A673 (cell line): ENCODE measurements around the gene DTWD1. TPM values are rescaled to one million over a fixed set of nuclear protein-coding genes. Genes with fewer than 3 reads are reported as not detected.

Experiments used
- BruUV-seq: library from RNA; stranded (reverse); fragments of 400-500 nt; replicated peaks from 2 replicates; lab custom pipeline; 2021; lab: Mats Ljungman, UMichigan
- CTCF ChIA-PET: fragments of 300-600 bp; sonication (Branson Sonifier 250); formaldehyde crosslinking; loops from one replicate; lab custom pipeline; 2022; ENCODE audit warnings: antibody characterized with exemption; lab: Charles Lee
- POLR2A ChIA-PET: fragments of 300-600 bp; sonication (Branson Sonifier 250); formaldehyde crosslinking; loops from one replicate; lab custom pipeline; 2022; ENCODE audit warnings: antibody characterized with exemption; ENCODE audit not compliant: low non-redundant PET; lab: Charles Lee
- DNase-seq: peaks from one replicate; pipeline ENCODE4 v3.0.0-alpha.2; 2015; ENCODE audit warnings: low spot score
- H3K27ac ChIP-seq: fragments of 200-600 bp; sonication (generic); 2 replicates; pipeline ENCODE4 v1.5.1; 2016; ENCODE audit warnings: mixed run types, low read depth, mild to moderate bottlenecking, mixed read lengths, antibody characterized with exemption, low read length; ENCODE audit not compliant: poor library complexity, severe bottlenecking
- H3K27me3 ChIP-seq: fragments of 200-600 bp; sonication (generic); replicated peaks from 2 replicates; pipeline ENCODE4 v1.6.1; 2017; ENCODE audit warnings: mixed run types, low read depth, mild to moderate bottlenecking, mixed read lengths, antibody characterized with exemption, low read length; ENCODE audit not compliant: insufficient read depth, poor library complexity
- H3K36me3 ChIP-seq: fragments of 200-600 bp; sonication (generic); 2 replicates; pipeline ENCODE4 v1.6.1; 2016; ENCODE audit warnings: mixed run types, mild to moderate bottlenecking, mixed read lengths, antibody characterized with exemption, low read length; ENCODE audit not compliant: insufficient read depth, poor library complexity, severe bottlenecking
- H3K4me1 ChIP-seq: fragments of 200-600 bp; sonication (generic); 2 replicates; pipeline ENCODE4 v1.6.1; 2017; ENCODE audit warnings: mixed run types, mild to moderate bottlenecking, mixed read lengths, antibody characterized with exemption, low read length; ENCODE audit not compliant: insufficient read depth, poor library complexity, severe bottlenecking
- H3K4me3 ChIP-seq: fragments of 200-600 bp; sonication (generic); 2 replicates; pipeline ENCODE4 v1.5.1; 2016; ENCODE audit warnings: low read depth, mixed run types, mild to moderate bottlenecking, mixed read lengths, low read length; ENCODE audit not compliant: poor library complexity, severe bottlenecking
- H3K9me3 ChIP-seq: fragments of 200-600 bp; sonication (generic); 2 replicates; pipeline ENCODE4 v1.6.1; 2016; ENCODE audit warnings: mixed run types, low read depth, mild to moderate bottlenecking, mixed read lengths, antibody characterized with exemption, low read length; ENCODE audit not compliant: poor library complexity, severe bottlenecking
- CTCF ChIP-seq: fragments of 300-800, 200-600 bp; sonication (generic); conservative IDR thresholded peaks from 2 replicates; pipeline ENCODE4 v1.5.1; 2017; ENCODE audit warnings: low read depth, mild to moderate bottlenecking, antibody characterized with exemption, low read length, moderate library complexity, mixed read lengths
- EZH2 ChIP-seq: fragments of 200-600 bp; sonication (generic); IDR thresholded peaks from 2 replicates; pipeline ENCODE4 v1.6.1; 2017; ENCODE audit warnings: borderline replicate concordance, low read depth, mild to moderate bottlenecking, mixed read lengths, antibody characterized with exemption, low read length; ENCODE audit not compliant: poor library complexity, severe bottlenecking
- intact Hi-C: fragments of 100-400 bp; cut with micrococcal nuclease; formaldehyde crosslinking; loops from one replicate; pipeline ENCODE4 v1.10.0; 2022; ENCODE audit not compliant: unreplicated experiment
- total RNA-seq: library from RNA; stranded (reverse); gene quantifications from 2 replicates; pipeline ENCODE4 v1.2.3, GENCODE V29; 2021

DTWD1 gene
- total RNA-seq, 1 experiment from 2014 or later = 16.5 TPM

GRCh38 chr15:49627407-49627877 lies 6.6 kb downstream of the DTWD1 start:
- no peak for DNase-seq
- H3K27me3 ChIP-seq = no peaks in the 10 kb centered on the region
- H3K27ac ChIP-seq = no peak overlapping the region
- intact Hi-C loops = loop anchor here (10.0 kb wide), 1 partner anchor 57 kb away; no protein-coding TSS in a partner anchor
- ChIA-PET CTCF (no interaction called here), POLR2A (no interaction called here)
- no peak overlapping the region for H3K4me3 ChIP-seq
- TF ChIP-seq CTCF (no peak), EZH2 (no peak)
- H3K4me1 ChIP-seq = peaks cover under 1% of the 10 kb centered on the region
- H3K9me3 ChIP-seq = peaks cover 6% of the 10 kb centered on the region
- no TSS peak for BruUV-seq
- H3K36me3 ChIP-seq = peaks cover 17% of the 10 kb centered on the region

GRCh38 chr15:49628379-49628778 lies 7.5 kb downstream of the DTWD1 start:
- H3K4me1 ChIP-seq = no peaks in the 10 kb centered on the region
- no peak overlapping the region for H3K4me3 ChIP-seq
- H3K36me3 ChIP-seq = peaks cover 17% of the 10 kb centered on the region
- peak; percentile 2 for DNase-seq
- no peak overlapping the region for H3K27ac ChIP-seq
- ChIA-PET CTCF (no interaction called here), POLR2A (no interaction called here)
- peaks cover 6% of the 10 kb centered on the region for H3K9me3 ChIP-seq
- H3K27me3 ChIP-seq = no peaks in the 10 kb centered on the region
- no TSS peak for BruUV-seq
- intact Hi-C loops = loop anchor here (10.0 kb wide), 1 partner anchor 56 kb away; no protein-coding TSS in a partner anchor
- TF ChIP-seq EZH2 (no peak), CTCF (no peak)

GRCh38 chr15:49637857-49638256 lies 17.0 kb downstream of the DTWD1 start:
- BruUV-seq = no TSS peak
- intact Hi-C loops = no loop called here
- no peak for TF ChIP-seq EZH2
- TF ChIP-seq CTCF = no peak
- Histone ChIP-seq H3K4me1 (no peaks in the 10 kb centered on the region), H3K36me3 (peaks cover 16% of the 10 kb centered on the region), H3K4me3 (no peak overlapping the region), H3K27ac (no peak overlapping the region), H3K9me3 (no peaks in the 10 kb centered on the region), H3K27me3 (no peaks in the 10 kb centered on the region)
- no peak for DNase-seq
- POLR2A ChIA-PET = no interaction called here
- CTCF ChIA-PET = no interaction called here
